Panc1 (cell line): ENCODE data around the gene CLDN3. TPM values are rescaled to one million over a fixed set of nuclear protein-coding genes. Genes with fewer than 3 reads are reported as not detected.

Experiments
- ATAC-seq: fragments of 200-7000 bp; cut with Tn5 transposase; 2 replicates; pipeline ENCODE4 v1.9.1; 2020; ENCODE audit warnings: mild to moderate bottlenecking, moderate library complexity
- BruUV-seq: library from RNA; stranded (reverse); fragments of 400-500 nt; replicated peaks from 2 replicates; lab custom pipeline; 2021; lab: Mats Ljungman, UMichigan
- CTCF ChIA-PET: fragments of 300-600 bp; sonication (Branson Sonifier 250); formaldehyde crosslinking; loops from one replicate; lab custom pipeline; 2022; ENCODE audit warnings: antibody characterized with exemption; lab: Charles Lee
- POLR2A ChIA-PET: fragments of 300-600 bp; sonication (Branson Sonifier 250); formaldehyde crosslinking; loops from one replicate; lab custom pipeline; 2022; ENCODE audit warnings: antibody characterized with exemption; lab: Charles Lee
- DNase-seq: peaks from one replicate; pipeline ENCODE4 v3.0.0-alpha.2; 2010; ENCODE audit warnings: low read depth, low spot score
- H3K27ac ChIP-seq: 2 replicates; pipeline ENCODE4 v1.5.1; 2011; ENCODE audit warnings: mild to moderate bottlenecking, low read length, inconsistent platforms
- H3K27me3 ChIP-seq: fragments of 200-500 bp; sonication (Bioruptor generic); 2 replicates; pipeline ENCODE4 v1.6.0; 2014; ENCODE audit warnings: low read length, inconsistent platforms; ENCODE audit not compliant: control insufficient read depth, insufficient read depth
- H3K36me3 ChIP-seq: fragments of 200-500 bp; sonication (Bioruptor generic); 2 replicates; pipeline ENCODE4 v1.5.1; 2014; ENCODE audit warnings: inconsistent platforms, mild to moderate bottlenecking, low read length, moderate library complexity; ENCODE audit not compliant: control insufficient read depth, insufficient read depth
- H3K4me1 ChIP-seq: 2 replicates; pipeline ENCODE4 v1.5.1; 2011; ENCODE audit warnings: inconsistent platforms, mild to moderate bottlenecking, low read length, moderate library complexity; ENCODE audit not compliant: control insufficient read depth, insufficient read depth
- H3K4me3 ChIP-seq, 2 experiments: 2 replicates each; pipeline ENCODE4 v1.5.1; 2011 to 2012; ENCODE audit warnings: low read depth in 2 of 2, low read length in 2 of 2, mild to moderate bottlenecking in 2 of 2, inconsistent platforms in 1 of 2, moderate library complexity in 1 of 2
- H3K9me3 ChIP-seq: fragments of 200-500 bp; sonication (Bioruptor generic); 2 replicates; pipeline ENCODE4 v1.5.1; 2014; ENCODE audit warnings: low read depth, mild to moderate bottlenecking, inconsistent platforms, low read length, moderate library complexity; ENCODE audit not compliant: control insufficient read depth, insufficient read depth
- CTCF ChIP-seq: fragments of 450-650 bp; IDR thresholded peaks from 2 replicates; pipeline ENCODE4 v1.5.1; 2017; ENCODE audit warnings: mild to moderate bottlenecking
- POLR2AphosphoS5 ChIP-seq: IDR thresholded peaks from 2 replicates; pipeline ENCODE4 v1.6.1; 2012; ENCODE audit warnings: mild to moderate bottlenecking, low read depth, low read length, moderate library complexity
- REST ChIP-seq, 2 experiments: IDR thresholded peaks; 2 replicates each; pipeline ENCODE4 v1.6.1; 2011 to 2012; ENCODE audit warnings: low read depth in 2 of 2, control low read depth in 1 of 2, low read length in 1 of 2, mild to moderate bottlenecking in 1 of 2, moderate library complexity in 1 of 2; ENCODE audit not compliant: insufficient read depth in 1 of 2
- SIN3A ChIP-seq: IDR thresholded peaks from 2 replicates; pipeline ENCODE4 v1.6.1; 2012; ENCODE audit warnings: low read depth, mild to moderate bottlenecking, low read length, moderate library complexity, borderline replicate concordance; ENCODE audit not compliant: insufficient read depth
- TCF7L2 ChIP-seq: IDR thresholded peaks from 2 replicates; pipeline ENCODE4 v1.6.1; 2011; ENCODE audit warnings: mild to moderate bottlenecking, low read depth, low read length, inconsistent platforms
- in situ Hi-C: cut with HindIII; loops from 2 replicates; pipeline ENCODE4 v1.10.0; 2016; ENCODE audit warnings: low sequenced_read_pairs, low pct_unique_long_range_greater_than_20kb
- intact Hi-C: fragments of 100-400 bp; cut with micrococcal nuclease; formaldehyde crosslinking; loops from one replicate; pipeline ENCODE4 v1.10.0; 2022; ENCODE audit not compliant: unreplicated experiment
- total RNA-seq: library from RNA; stranded (reverse); gene quantifications from one replicate; pipeline ENCODE4 v1.2.1, GENCODE V29; 2021; ENCODE audit not compliant: unreplicated experiment

The CLDN3 gene
- total RNA-seq, 1 experiment from 2014 or later: 16.8 TPM

- TF ChIP-seq CTCF (no peak), TCF7L2 (no peak), SIN3A (no peak), REST (IDR thresholded peaks at IDR 0.05; ENCODE audit: insufficient read depth in 1 of 2, low read depth in 2 of 2, low read length in 1 of 2) (no peak), POLR2AphosphoS5 (no peak)
- Histone ChIP-seq H3K36me3 (no peaks in the 10 kb centered on the region), H3K4me1 (no peaks in the 10 kb centered on the region), H3K9me3 (no peaks in the 10 kb centered on the region), H3K27me3 (no peaks in the 10 kb centered on the region), H3K27ac (no peak overlapping the region), H3K4me3 (no peak overlapping the region)
- ChIA-PET CTCF (interaction anchor here (0.5 kb wide), 1 partner anchor 27 kb away, joined by 4 read pairs; no protein-coding TSS in a partner anchor), POLR2A (no interaction called here)
- DNase-seq: no peak
- in situ Hi-C loops (no loop called here), intact Hi-C loops (loop anchor here (5.0 kb wide), 1 partner anchor 121 kb away; no protein-coding TSS in a partner anchor)
- no TSS peak for BruUV-seq
- ATAC-seq: no peak
Measured at GRCh38 chr7:73727952-73728351, 42.1 kb downstream of the CLDN3 start.

GRCh38 chr7:73726083-73726466, 44.0 kb downstream of the CLDN3 start:
- in situ Hi-C loops: no loop called here
- no peaks in the 10 kb centered on the region for H3K36me3 ChIP-seq
- H3K4me3 ChIP-seq: no peak overlapping the region
- CTCF ChIA-PET: interaction anchor here (0.8 to 1.5 kb wide), 5 partner anchors 9 to 113 kb away, joined by 4 to 11 read pairs (median 8); no protein-coding TSS in a partner anchor
- BruUV-seq: no TSS peak
- no peak for DNase-seq
- H3K27me3 ChIP-seq: no peaks in the 10 kb centered on the region
- H3K27ac ChIP-seq: no peak overlapping the region
- peaks cover 14% of the 10 kb centered on the region for H3K4me1 ChIP-seq
- intact Hi-C loops: loop anchor here (5.0 kb wide), 1 partner anchor 119 kb away; no protein-coding TSS in a partner anchor
- ATAC-seq: peak; percentile 46
- H3K9me3 ChIP-seq: no peaks in the 10 kb centered on the region
- TF ChIP-seq CTCF: no peak; the same call in none of the 2 replicates
- no peak for TF ChIP-seq TCF7L2
- no peak for TF ChIP-seq SIN3A
- TF ChIP-seq REST (IDR thresholded peaks at IDR 0.05; ENCODE audit: insufficient read depth in 1 of 2, low read depth in 2 of 2, low read length in 1 of 2): no peak
- no peak for TF ChIP-seq POLR2AphosphoS5
- POLR2A ChIA-PET: interaction anchor here (0.5 kb wide), 1 partner anchor 220 kb away, joined by 3 read pairs; no protein-coding TSS in a partner anchor
